Astrocyte of the cerebellum (primary cell): ENCODE measurements around the gene VSTM2L.

Source experiments
- DNase-seq: peaks from one replicate; pipeline ENCODE4 v3.0.0-alpha.2; 2011; ENCODE audit warnings: low read depth
- H3K4me3 ChIP-seq: 2 replicates; pipeline ENCODE4 v1.5.1; 2011; ENCODE audit warnings: mild to moderate bottlenecking, low read depth, low read length, moderate library complexity
- CTCF ChIP-seq: IDR thresholded peaks from 2 replicates; pipeline ENCODE4 v1.5.1; 2012; ENCODE audit warnings: low read length, low read depth, moderate library complexity, mild to moderate bottlenecking; ENCODE audit errors: missing control alignments
- in situ Hi-C: cut with HindIII; loops from 2 replicates; pipeline ENCODE4 v1.10.0; 2017; ENCODE audit warnings: low sequenced_read_pairs

The VSTM2L gene

DNA sequence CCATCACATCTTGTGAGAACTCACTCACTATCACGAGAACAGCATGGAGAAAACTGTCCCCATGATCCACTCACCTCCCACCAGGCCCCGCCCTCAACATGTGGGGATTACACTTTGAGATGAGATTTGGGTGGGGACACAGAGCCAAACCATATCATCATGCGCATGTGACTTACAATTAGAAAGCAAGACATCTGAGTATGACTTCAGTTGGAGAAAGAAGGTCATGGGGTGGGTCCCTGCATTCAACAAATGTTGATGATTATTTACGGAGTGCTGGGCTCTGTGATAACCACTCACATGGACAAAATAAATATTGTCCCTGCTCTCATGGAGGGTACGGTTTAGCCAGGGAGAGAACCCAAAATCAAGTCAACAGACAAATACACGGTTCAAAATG lies 37.9 kb downstream of the VSTM2L start:
- TF ChIP-seq CTCF, result no peak
- no peak overlapping the region for H3K4me3 ChIP-seq
- no peak for DNase-seq
- in situ Hi-C loops, result no loop called here

GRCh38 chr20:37941332-37941731 lies 38.4 kb downstream of the VSTM2L start:
- no peak for TF ChIP-seq CTCF
- no peak for DNase-seq
- no peak overlapping the region for H3K4me3 ChIP-seq
- in situ Hi-C loops, result no loop called here

- no peak overlapping the region for H3K4me3 ChIP-seq
- DNase-seq, result no peak
- in situ Hi-C loops, result no loop called here
- TF ChIP-seq CTCF, result no peak
These were observed 39.1 kb downstream of the VSTM2L start for GRCh38 chr20:37941992-37942391.

DNA sequence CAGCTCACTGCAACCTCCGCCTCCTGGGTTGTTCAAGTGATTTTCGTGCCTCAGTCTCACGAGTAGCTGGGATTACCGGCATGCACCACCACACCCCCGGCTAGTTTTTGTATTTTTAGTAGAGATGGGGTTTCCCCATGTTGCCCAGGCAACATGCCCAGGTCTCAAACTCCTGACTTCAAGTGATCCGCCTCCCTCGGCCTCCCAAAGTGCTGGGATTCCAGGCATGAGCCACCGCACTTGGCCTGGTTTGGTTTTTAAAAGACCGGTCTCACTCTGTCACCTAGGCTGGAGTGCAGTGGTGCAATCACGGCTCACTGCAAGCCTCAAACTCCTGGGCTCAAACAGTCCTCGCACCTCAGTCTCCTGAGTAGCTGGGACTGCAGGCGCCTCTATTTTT lies 40.1 kb downstream of the VSTM2L start:
- no peak for TF ChIP-seq CTCF
- in situ Hi-C loops, result no loop called here
- no peak overlapping the region for H3K4me3 ChIP-seq
- DNase-seq, result no peak

DNA sequence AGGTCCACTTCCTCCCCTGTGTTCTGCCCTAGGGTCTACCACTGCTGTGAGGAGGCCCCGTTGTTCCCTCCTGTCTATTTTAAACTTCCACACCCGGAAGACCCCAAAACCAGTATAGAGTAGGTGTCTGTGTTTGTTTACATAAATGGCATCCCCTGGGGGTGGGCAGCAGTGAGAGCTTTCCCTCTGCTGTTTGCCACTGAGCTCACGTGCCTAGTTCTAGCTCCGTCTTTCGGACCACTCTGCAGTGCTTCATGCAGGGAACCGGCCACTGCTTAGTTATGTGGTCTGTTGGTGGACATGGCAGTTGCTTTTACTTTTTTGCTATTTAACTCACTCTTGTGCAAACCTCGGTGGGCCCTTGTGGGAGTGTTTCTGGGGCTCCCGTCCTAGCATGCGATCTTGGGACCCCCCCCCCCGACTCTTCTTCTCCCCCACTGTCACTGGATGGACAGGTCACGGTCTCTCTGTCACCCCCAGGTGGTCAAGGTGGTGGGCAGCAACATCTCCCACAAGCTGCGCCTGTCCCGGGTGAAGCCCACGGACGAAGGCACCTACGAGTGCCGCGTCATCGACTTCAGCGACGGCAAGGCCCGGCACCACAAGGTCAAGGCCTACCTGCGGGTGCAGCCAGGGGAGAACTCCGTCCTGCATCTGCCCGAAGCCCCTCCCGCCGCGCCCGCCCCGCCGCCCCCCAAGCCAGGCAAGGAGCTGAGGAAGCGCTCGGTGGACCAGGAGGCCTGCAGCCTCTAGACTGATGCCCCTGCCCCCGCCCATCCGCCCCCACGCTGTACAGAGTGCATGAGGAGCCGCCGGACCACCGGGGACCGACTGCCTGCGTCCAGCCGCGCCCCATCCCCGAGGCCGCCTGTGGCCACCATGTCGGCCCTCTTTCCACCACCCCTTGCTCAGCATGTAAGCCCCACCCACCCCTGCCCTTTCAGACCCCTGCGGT lies 40.9 kb downstream of the VSTM2L start:
- in situ Hi-C loops, result no loop called here
- no peak overlapping the region for H3K4me3 ChIP-seq
- TF ChIP-seq CTCF, result no peak
- no peak for DNase-seq

DNA sequence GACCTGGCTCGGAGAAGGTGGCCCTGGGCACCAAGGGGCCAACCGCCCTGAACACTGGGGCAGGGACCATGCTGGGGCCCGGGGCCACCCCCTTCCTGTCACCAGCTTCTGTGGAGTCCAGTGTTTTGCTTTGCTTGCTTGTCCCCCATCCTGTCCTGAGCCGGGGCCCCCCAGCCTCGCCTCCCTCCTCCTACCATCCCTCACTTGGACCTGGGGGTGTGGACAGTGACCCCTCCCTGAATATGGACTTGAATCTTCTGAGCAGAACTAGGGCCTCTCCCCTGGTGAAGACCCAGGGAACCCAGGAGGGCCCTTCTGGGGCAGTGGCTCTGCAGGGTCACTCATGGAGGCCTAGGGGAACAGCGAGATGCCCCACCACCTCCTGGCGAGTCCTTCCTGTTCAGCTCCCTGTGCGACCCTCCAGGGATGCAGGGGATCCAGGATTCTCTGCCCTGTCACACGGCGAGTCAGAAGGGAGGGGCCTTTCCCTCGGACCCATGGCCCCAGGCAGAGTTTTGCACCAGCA lies 41.6 kb downstream of the VSTM2L start:
- in situ Hi-C loops, result no loop called here
- TF ChIP-seq CTCF, result no peak
- no peak for DNase-seq
- no peak overlapping the region for H3K4me3 ChIP-seq
